GM18499 (cell line): ENCODE measurements around the gene FAM200C.

Experiments
- ATAC-seq: cut with Tn5 transposase; IDR thresholded peaks from one replicate; pipeline ENCODE4 v1.9.1; 2021; ENCODE audit warnings: moderate number of reproducible peaks; ENCODE audit not compliant: insufficient read depth, unreplicated experiment

FAM200C gene

DNA sequence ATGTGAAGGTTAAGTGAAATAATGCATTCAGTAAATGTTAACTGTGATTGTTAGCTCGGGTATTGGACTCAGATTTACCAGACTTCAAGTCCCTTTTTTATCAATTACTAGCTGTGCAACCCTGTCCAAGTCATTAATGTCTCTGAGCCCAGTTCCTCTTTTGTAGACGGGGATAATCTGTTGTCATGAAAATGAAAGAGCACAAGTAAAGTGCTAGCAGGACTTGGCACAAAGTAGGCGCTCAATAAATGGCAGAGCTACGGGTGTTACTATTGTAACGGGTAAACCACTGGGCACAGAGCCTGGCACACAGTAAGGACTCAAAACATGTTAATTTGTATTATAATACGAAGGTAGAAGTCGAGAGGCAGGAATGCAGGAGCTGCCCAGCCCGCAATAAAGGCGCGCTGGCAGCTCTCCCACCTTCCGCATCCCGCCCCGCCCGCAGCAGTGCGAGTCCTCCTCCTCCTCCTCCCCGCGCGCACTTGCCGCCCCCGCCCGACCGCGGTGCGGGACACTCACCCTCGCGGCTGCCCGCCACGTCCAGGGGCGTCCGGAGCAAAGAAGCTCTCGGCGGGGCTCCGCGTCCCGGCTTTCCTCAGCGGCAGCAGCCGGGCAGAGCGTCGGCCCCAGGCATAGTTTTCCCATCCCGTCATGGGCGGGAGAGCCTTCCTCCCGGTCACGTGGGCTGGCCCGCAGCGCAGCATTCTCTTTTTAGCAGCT, 29.7 kb downstream of the FAM200C start, which contains the start of gene C1QTNF2:
Gene C1QTNF2, minus strand, starts transcription at position 637 of the 723 bp plus-strand sequence. CDS start 15,615 bp downstream, outside the sequence.
- ATAC-seq = no peak

DNA sequence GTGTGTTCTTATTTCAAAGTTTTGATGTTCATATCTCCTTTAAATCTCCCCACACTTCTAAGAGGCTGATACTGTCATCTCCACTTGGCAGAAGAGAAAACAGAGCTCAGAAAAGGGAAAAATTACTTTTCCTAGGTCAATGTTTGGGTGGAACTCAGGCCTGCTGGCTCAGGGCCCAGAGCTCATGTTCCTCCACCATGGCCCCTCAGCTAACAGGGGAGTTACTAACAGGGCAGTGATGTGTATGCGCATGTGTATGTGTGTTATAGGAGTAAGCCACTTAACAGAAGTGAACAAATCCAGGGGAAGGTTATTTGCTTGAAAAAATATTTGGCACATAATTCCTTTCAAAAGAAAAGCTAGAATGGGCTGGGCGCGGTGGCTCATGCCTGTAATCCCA, 32.0 kb downstream of the FAM200C start:
- ATAC-seq = no peak

GRCh38 chr5:160367261-160367660, 32.6 kb downstream of the FAM200C start:
- no peak for ATAC-seq

DNA sequence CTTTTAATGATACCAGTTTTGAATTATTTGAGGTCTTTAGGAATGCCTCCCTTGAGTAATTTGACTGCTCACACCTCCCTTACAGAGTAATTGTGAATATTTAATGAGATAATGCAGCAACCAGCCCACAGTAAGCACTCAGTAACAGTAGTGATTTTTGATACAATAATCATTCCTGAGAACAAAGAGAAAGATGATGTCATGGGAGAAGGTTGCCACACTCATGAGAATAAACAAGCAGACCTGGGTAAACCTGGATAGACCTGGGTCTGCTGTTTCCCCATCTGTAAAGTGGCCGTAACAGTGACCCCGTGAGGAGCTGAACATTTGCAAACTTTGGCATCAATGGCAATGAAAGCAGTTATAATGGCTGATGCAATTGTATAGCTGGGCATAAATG, 33.6 kb downstream of the FAM200C start:
- no peak for ATAC-seq

- ATAC-seq = no peak
Measured at GRCh38 chr5:160363660-160364395, 36.0 kb downstream of the FAM200C start.

DNA sequence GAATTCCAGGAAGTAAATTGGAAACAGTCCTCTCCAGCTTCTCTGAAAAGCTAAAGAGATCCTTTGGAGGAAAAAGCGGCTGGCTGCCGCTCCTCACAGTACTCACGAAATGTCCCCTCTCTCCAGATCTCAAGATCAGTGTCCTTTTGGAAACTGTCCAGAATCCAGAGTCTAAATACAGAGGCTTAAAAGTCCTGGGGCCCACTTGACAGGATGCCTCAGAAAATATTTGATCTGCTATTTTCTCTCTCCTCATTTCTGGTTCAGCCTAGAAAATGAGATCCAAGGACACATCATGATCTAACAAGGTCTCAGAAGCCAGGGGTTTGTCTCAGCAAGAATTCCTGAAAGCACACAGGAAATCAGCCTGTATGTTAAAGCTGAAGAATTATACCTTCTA, 36.6 kb downstream of the FAM200C start:
- ATAC-seq = no peak

GRCh38 chr5:160361624-160362228, 38.1 kb downstream of the FAM200C start:
- no peak for ATAC-seq

DNA sequence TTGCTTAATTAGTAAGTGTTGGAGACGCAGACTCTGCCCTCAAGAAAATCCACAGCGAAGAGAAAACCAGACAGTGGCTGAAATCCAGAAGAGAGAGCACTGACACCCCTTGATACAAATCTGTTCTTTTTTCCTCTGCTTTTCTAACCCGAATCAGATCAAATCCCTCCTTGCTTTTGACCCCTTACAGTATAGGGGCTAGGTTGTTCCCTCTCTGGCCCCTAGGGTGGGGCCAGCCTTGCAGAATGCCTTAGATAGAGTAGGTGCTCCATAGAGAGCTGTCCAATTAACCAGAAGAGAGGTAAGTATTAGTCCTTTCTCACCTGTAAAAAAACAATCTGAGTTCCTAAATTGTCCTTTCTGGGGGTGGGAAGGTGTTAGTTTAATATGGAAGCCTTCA, 39.5 kb downstream of the FAM200C start:
- no peak for ATAC-seq

GRCh38 chr5:160359816-160360215, 40.0 kb downstream of the FAM200C start:
- ATAC-seq = no peak

GRCh38 chr5:160359242-160359641, 40.6 kb downstream of the FAM200C start:
- ATAC-seq = no peak

- ATAC-seq = no peak
Measured at GRCh38 chr5:160357861-160358411, 41.9 kb downstream of the FAM200C start.

DNA sequence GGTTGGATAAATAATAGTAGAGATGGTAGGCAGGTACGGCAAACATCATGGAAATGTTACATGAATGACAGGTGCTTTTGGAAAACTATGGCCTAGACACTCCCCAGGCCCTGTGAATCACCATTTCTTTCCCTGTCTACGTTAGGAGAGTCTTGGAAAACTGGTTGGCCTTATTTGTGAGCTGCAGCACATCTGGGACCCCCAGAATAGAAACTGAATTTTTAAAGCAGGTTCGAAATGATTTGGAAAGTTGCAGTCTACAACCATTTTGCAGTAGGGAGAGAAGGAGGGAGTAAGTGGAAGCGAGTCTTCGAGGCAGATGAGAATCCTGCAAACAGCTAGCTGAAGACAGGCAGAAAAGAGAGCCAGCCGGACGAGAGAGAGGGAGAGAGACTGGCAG, 42.5 kb downstream of the FAM200C start:
- no peak for ATAC-seq

DNA sequence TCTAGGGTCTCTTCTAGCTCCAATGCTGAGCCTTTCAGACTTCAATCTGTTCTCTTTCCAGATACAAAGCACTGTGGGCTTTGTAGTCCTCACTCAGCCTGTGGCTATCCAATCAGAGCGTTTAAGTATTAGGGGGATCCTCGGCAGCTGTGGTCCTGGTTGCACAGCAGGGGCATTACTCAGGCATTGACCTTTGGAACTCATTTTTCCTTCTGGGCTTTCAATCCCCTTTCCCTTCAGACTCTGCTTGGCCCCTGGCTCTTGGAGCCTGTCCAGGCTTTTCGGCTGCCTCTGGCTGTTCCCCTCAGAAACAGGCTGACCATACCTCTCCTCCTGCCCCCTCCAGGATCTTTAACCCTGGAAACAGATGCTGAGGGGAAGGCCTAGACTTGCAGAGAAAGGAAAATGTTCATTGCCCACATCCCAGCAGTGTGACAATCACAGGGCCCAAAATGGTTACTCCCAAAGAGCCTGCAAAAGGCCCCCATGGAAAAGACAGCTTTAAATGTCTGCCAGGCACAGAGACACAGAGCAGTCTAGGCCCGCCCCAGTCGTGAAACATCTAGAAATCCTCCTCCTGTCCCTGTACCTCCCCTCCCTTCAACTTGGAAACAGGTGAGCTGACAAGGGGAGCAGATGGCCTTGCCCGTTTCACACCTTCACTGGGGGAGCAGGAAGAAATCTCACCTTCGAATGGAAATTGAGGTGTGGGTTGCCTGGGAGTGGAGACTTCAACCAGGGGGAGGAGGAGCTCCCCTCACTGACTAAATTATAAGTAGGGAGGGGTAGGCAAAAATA, 43.1 kb downstream of the FAM200C start:
- ATAC-seq = no peak

DNA sequence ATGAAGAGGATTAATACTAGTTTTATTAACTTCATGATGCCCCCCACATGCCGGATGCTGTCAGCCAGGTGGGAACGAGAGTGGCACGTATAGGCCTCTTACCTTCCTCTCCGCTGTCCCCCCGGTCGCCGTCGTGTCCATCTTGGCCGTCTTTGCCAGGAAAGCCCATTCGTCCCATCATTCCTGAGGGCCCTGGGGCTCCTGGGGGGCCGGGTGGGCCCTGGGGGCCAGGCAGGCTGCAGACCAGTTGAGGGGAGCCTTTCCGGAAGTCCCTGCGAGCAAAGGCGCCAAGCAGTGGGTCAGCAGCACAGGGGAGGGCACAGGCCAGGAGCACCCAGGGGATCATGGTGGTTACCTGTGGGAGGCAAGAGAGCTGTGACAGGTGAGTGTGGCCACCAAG, 45.2 kb downstream of the FAM200C start:
- no peak for ATAC-seq

DNA sequence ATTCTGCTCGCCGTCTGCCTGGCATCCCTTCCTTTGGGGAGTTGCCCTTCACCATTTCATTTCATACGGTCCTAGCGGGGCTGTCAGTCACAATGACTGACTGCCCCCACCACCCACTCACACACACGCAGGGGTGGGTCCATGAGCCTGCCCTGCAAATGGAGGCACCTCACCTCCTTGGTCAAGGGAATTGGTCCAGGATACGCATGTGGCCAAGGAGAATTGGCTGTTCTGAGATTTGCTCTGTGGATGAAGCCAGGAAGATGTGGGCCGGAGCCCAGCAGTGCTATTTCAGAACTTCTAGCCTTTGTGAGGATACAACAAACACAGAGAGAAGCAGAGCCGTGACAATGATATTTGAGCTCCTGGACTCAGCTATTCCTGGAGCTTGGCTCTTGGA, 46.5 kb downstream of the FAM200C start:
- no peak for ATAC-seq

DNA sequence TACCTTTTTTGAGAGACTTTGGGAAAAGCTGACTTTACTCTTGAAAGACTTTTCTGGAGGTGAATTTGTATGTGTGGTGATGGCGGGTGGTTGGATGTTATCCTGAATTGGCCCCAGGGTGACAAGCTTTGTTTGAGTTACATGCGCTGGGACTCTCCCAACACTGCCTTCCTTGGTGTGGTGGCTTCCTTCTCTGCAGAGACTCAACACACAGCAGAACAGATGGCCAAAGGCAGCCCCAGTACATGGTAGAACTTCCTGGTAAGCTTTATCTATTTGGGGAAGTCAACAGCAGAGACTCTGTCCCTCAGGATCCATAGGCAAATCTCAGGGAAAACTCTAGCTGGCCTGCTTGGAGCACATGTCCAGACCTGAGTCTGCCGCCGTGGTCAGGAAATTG, 47.5 kb downstream of the FAM200C start:
- ATAC-seq = no peak

GRCh38 chr5:160349935-160350303, 49.9 kb downstream of the FAM200C start:
- no peak for ATAC-seq

GRCh38 chr5:160349249-160349934, 50.5 kb downstream of the FAM200C start:
- no peak for ATAC-seq

DNA sequence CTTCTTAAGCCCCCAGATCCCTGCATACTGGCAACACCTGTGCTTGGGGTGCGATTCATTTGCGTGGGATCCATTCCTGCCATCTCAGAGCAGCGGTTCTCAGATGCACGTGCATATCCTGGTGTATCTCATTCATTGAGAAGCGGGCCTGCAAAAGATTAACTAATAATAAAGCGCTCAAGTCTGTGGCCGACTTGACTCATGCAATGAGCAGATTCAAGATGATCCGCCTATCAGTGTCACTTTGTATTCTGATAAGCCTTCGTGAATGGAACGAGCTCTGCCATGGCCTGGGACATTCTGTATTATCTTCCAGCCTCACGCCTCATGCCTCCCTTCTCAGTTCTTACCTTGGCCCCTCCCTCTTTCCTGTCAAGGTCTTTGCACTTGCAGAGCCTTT, 51.8 kb downstream of the FAM200C start:
- no peak for ATAC-seq

DNA sequence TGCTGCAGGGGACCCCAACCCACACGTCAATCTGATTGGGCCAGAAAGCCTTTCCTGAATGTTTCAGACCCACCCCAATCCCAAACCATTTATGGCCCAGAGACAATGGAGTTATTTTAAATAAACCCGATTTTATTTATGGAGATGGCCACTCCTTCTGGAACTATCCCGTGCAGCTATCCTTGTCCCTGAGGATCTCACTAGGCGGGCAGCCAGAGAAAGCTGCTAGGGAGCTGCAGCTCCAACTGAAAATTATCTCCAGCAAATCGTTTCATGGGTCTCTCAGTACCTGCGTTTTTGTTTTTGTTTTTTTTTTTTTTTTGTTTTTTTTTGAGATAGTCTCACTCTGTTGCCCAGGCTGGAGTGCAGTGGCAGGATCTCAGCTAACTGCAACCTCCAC, 52.4 kb downstream of the FAM200C start:
- no peak for ATAC-seq
